ENCODE measurements around the gene GALNT5.

GRCh38 chr2:157283468-157283867, 26.0 kb downstream of the GALNT5 start:
- TF ChIP-seq, protein P1, sequence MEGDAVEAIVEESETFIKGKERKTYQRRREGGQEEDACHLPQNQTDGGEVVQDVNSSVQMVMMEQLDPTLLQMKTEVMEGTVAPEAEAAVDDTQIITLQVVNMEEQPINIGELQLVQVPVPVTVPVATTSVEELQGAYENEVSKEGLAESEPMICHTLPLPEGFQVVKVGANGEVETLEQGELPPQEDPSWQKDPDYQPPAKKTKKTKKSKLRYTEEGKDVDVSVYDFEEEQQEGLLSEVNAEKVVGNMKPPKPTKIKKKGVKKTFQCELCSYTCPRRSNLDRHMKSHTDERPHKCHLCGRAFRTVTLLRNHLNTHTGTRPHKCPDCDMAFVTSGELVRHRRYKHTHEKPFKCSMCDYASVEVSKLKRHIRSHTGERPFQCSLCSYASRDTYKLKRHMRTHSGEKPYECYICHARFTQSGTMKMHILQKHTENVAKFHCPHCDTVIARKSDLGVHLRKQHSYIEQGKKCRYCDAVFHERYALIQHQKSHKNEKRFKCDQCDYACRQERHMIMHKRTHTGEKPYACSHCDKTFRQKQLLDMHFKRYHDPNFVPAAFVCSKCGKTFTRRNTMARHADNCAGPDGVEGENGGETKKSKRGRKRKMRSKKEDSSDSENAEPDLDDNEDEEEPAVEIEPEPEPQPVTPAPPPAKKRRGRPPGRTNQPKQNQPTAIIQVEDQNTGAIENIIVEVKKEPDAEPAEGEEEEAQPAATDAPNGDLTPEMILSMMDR (IDR thresholded peaks at IDR 0.05; ENCODE audit: low read depth, low read length) = no peak
- TF ChIP-seq EZH2phosphoT487 (IDR thresholded peaks at IDR 0.05; ENCODE audit: low read depth) = no peak

Data from OCI-LY3 (cell line).